Measurements from ENCODE around the gene TRAF3.
"Not testable (repeated sequence)": the region's sequence is repeated elsewhere in the genome, so short reads cannot be mapped to it uniquely, and the experiment has no call there.

Gene TRAF3

DNA sequence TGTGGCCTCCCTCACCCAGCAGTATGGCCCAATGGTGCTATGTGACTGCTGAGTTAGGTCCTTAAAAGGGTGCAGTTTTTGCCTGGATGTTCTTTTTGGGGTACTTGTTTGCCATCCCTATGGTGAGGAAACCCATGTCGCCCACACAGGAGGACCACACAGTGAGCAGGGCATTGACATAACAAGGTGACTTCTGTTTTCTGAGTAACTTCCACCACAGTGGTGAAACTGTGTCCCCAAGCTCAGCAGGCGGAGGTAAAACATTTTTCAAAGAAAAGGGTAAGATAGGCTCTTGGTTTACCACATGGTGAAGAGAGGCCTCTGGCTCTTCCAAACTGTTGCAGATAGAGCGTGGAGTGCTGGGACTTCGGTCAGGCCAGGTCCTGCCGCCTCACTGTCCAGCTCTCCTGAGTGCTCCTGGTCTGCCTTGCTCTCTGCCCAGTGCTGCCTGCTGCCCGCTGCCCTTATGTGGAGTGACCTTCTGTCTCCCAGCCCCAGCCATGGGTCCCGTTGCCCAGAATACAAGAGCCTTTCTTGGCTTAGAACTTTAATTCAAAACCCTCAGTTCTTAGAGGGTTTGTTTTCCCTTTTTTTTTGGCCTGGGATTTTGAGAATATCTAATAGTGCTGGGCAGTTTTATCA lies 54.0 kb downstream of the TRAF3 start:
- no peak for DNase-seq

DNA sequence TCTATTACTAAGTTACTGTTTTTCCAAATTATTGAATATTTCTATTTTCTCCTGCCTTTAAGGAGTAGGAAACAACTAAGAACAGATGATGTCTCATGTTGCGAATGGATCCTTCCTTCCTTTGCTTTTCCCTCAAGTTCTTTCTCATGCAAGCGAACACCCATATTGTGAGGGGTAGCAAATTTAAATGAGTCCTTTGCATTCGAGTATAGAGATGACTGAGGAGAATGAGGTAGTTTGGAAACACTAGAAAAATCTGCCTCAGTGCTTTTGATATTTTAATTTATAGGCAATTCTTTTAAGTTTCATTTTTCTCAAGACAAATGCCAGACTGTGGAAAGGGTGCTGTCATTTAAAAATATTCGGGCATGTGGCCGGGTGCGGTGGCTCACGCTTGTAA lies 56.1 kb downstream of the TRAF3 start:
- no peak for DNase-seq

DNA sequence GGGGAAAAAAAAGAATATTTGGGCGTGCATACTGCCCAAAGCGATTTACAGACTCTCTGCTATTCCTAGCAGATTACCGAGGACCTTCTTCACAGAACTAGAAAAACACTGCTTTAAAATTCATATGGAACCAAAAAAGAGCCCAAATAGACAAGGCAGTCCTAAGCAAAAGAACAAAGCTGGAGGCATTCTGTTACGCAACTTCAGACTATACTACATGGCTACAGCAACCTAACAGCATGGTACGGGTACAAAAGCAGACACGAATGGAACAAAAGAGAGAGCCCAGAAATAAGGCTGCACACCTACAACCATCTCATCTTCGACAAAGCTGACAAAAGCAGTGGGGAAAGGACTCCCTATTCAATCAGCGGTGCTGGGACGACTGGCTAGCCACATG lies 56.7 kb downstream of the TRAF3 start:
- no peak for DNase-seq

DNA sequence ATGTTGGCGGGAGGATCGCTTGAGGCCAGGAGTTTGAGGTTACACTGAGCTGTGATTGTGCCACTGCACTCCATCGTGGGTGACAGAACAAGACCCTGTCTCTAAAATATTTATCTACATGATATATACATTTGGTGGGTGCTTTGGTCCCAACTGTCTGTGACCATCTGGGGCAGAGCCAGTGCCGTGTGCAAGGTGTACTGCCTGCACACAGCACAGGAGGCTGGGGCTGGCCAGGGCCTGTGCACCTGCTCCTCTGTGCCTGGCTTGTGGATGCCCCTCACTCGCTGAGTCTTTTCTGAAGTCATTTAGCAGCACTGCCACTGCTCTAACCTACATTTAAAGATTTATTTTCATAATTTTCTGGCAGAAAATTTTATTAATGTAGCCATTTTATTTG lies 58.7 kb downstream of the TRAF3 start:
- no peak for DNase-seq

DNA sequence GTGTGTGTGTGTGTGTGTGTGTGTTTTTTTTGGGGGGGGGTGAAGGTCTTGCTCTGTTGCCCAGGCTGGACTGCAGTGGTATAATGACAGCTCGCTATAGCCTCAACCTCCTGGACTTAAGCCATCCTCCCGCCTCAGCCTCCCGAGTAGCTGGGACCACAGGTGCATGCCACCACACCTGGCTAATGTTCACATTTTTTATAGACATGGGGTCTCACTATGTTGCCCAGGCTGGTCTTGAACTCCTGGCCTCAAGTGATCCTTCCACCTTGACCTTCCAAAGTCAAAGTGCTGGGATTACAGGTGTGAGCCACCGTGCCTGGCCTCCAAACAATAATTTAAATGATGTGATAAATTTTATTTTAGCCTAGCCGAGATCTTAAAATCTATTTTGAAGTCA lies 59.9 kb downstream of the TRAF3 start:
- not testable (repeated sequence) for DNase-seq

DNA sequence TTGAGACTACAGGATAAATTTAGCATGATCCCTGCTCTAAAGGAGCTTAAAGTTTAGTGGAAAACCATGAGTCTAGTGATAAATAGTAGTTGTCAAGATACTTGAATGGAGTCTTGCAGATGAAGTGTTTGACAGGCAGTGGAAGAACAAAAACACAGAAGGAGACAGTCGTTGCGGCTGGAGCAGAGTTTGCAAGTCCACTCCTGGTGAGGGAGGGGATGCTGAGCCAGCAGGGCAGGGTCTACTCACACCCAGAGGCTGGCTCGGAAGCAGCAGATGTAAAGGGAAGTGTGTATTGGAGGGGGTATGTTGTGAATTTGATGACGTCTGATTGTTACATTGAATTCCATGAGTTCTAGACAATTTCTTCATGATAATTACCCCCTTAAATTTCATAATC lies 61.3 kb downstream of the TRAF3 start:
- DNase-seq = no peak

DNA sequence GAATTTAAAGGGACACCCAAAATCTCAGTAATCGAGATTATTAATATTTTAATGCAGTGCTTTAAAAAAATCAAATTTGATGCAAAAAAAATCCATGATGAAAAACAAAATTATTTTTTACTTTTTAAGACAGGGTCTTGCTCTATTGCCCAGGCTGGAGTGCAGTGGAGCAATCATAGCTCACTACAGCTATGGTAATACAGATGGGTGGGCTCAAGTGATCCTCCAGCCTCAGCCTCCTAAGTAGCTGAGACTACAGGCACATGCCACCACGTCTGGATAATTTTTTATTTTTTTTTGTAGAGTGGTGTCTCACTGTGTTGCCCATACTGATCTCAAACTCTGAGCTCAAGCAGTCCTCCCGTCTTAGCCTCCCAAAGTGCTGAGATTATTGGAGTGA lies 62.9 kb downstream of the TRAF3 start:
- DNase-seq = no peak

DNA sequence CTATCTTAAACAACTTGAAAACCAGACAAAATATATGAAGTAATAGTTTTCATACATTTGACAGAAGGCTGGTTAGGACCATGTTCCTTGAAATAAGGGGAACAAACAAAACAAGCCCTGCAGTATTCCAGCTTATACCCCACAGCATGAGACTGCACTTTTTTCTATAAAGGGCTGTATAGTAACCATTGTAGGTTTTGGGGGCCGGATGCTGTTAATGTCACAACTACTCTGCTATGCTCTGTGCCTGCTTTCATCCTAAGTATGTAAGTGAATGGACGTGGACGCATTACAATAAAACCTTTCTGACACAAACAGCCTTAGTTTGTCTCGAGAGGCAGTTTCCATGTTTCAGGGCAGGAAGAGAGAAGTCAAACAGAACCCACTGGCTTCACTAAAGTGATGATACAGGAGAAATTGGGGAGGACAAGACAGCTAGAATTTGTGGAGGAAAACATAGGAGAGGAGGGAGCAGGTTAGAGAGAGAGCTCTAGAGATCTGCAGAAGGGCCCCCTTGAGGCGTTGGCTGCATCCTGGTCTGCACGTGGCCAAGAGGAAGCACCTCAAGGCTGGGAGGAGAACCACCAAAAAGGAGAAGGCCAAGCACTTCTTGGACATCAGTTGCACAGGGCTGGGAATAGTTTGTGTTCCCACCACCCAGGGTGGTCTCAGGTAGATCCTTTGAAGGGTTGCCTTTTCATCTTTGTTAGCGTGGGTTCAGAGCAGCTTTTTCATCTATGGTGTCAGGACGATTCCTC lies 63.7 kb downstream of the TRAF3 start:
- DNase-seq = no peak

DNA sequence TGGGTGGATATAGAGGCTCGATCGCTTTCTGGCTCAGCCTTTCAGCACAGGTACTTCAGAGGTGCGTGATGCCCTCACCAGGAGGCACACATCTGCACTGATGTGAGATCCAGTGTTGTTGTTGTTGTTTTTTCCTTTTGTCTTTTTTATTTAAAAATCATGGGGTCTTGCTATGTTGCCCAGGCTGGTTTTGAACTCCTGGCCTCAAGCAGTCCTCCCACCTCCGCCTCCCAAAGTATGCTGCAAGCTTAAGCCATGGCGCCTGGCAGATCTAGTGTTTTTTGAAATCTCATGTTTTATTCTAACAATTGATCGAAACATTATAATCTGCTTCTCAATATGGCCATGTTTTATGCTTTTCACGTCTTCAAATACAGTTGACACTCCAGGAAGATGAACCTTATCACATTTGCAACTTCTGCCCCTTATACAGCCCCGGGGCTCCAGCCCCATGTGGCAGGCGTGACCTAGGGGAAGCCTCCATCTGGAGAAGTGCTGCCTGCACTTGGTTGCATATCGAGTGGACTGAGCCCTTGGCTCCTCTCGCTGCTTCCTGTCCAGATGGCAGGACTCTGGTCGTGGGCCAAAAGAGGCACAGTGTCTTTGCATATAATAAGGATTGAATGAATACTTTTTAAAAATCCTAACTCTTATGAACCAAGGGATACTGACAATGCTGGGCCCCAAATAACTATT lies 71.7 kb downstream of the TRAF3 start:
- no peak for DNase-seq

DNA sequence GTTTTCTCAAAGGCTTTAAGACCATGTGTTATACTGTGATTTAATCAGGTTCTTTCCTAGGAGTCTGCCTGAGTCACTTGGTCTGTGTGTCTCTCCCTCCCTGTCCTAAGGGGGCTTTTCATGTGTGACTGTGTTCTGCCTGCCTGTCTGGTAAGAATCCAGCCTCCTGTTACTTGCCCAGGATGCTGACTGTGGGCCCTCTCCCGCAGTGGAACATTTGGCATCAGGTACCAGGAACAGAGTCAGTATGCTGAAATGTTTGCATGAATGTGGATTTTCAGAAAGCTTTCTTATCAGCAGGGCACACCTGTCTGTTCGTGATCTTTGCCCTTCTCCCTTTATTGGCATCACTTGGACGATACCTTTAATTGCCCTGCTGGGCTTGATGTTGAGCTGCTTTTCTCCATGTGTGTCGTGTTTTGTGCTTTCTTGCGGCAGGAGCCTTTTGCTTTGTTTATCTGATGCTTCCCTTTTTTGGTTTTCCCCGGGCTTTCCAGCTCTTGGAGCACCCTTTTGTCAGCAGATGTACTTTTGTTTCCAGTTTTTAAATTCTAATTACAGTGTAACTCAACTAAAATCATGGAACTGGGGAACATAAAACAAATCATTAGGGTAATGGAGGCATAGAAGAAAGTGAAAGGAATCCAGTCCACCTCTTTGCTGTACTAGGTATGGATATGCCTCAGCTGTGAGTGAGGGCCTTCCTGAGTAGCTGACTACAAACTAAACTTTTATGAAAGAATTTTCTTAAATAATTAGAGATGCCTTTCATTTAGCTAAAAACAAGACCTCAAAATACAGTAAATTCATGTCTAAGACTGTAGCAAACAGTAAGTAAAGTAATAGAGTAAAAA lies 72.5 kb downstream of the TRAF3 start:
- no peak for DNase-seq

DNA sequence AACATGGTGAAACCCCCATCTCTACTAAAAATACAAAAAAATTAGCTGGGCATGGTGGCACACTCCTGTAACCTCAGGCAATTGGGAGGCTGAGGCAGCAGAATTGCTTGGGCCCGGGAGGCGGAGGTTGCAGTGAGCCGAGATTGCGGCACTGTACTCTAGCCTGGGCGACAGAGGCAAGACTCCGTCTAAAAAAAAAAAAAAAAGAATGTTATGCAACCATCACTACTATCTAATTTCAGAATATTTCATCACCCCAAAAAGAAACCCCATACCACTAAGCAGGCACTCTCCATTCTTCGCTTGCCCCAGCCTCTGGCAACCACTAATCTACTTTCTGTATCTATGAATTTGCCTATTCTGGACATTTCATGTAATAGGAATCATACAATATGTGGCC lies 76.4 kb downstream of the TRAF3 start:
- DNase-seq = no peak

DNA sequence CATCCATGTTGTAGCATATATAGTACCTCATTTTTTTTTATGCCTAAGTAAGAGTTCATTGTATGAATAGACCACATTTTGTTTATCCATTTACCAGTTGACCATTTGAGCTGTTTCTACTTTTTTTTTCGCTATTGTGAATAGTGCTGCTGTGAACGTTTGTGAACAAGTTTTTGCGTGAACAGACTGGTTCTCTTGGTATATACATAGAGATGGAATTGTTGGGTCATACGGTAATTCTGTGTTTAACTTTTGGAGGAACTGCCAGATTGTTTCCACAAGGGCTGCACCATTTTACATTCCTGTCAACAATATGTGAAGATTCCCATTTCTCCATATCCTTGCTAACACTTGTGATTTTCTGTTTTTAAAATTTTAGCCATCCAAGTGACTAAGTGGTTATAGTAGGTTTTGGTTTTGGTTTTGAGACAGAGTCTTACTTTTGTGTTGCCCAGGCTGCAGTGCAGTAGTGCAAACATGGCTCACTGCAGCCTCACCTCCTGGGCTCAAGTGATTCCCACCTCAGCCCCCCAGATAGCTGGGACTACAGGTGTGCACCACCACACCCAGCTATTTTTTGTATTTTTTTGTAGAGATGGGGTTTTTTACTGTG lies 76.9 kb downstream of the TRAF3 start:
- no peak for DNase-seq

DNA sequence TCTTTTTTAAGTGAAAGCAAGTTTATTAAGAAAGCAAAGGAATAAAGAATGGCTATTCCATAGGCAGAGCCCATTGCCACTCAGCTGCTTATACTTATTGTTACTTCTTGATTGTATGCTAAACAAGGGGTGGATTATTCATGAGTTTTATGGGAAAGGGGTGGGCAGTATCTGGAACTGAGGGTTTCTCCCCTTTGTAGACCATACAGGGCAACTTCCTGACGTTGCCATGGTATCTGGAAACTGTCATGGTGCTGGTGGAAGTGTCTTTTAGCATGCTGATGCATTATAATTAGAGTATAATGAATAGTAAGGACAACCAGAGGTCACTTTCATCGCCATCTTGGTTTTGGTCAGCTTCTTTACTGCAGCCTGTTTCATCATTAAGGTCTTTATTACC lies 78.9 kb downstream of the TRAF3 start:
- DNase-seq = no peak

DNA sequence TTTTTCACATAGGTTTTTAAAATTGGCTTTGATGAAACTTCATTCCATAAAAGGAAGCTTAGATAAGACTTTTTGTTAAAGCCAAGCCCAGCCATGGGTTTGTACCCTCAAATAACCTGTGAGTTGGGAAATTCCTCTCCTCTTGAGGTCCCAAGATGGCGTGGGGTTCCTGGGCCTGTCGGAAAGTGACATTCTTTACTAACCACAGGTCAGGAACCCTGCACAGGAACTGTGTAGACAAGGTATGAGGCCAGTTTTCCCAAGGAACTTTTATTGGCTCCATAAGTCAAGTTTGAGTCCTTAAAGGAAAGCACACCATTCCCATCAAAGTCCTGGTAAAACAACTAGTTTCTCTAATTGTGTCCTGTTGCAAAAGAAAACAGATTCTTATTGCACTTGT lies 80.2 kb downstream of the TRAF3 start:
- DNase-seq = no peak

DNA sequence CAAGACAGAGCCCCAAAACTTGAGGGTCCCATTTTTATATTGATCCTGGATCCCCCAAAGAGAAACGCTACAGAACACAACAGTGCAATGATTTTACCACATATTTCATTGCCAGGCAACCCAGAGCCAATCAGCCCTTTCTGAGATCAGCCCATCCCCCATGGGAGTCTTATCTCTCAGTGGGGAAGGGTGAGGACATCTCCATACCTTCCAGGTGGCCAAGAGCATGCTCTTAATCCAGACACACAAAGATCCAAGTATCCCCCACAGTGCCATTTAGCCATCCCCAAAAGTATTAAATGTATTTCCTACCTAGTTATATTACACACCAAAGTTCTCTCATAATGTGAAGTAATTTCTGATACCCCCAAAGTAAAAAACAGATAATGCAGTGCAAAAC lies 82.7 kb downstream of the TRAF3 start:
- no peak for DNase-seq

DNA sequence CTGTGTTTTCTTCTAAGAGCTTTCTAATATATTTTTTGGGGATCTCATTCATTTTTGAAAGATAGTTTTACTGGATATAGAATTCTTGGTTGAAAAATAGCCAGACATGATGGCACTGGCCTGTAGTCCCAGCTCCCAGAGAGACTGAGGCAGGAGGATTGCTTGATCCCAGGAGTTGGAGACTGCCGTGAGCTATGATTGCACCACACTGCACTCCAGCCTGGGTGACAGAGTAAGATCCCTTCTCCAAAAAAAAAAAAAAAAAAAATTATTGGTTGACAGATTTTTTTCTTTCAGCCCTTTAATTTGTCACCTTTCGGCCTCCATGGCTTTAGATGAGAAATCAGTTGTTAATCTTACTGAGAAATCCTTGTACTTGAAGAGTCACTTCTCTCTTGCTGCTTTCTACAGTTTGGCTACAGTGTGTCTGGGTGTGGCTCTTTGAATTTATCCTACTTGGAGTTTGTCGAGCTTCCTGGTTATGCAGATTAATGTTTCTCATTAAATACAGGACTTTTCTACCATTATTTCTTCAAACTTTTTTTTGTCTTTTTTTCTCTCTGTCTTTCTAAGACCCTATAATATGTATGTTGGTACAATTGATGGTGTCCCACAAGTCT lies 85.0 kb downstream of the TRAF3 start:
- no peak for DNase-seq

DNA sequence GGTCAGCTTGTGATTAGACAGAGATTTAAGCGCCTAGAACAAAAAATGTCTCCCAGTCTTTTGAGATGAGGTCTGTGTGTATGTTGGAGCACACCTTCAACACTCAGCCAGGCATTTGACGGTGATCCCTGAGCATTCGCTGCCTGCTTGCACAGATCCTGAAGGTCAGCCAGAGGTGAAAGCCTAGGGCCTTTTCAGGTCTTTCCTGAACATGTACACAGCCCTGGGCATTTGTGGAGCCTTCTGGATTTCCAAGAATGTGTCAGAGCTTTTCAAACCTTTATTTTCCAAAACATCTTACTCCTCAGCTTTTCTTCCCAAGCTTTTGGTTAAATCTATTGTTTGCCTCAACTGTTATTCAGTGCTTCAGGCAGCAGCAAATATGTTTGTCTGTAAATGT lies 86.1 kb downstream of the TRAF3 start:
- DNase-seq = no peak

DNA sequence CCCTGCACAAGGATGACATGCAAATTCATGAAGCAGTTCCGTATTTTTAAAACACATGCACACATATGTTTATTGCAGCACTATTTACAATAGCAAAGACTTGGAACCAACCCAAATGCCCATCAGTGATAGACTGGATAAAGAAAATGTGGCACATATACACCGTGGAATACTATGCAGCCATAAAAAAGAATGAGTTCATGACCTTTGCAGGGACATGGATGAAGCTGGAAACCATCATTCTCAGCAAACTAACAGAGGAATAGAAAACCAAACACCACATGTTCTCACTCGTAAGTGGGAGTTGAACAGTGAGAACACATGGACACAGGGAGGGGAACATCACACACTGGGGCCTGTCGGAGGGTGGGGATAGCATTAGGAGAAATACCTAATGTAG lies 88.7 kb downstream of the TRAF3 start:
- DNase-seq = not testable (repeated sequence)

DNA sequence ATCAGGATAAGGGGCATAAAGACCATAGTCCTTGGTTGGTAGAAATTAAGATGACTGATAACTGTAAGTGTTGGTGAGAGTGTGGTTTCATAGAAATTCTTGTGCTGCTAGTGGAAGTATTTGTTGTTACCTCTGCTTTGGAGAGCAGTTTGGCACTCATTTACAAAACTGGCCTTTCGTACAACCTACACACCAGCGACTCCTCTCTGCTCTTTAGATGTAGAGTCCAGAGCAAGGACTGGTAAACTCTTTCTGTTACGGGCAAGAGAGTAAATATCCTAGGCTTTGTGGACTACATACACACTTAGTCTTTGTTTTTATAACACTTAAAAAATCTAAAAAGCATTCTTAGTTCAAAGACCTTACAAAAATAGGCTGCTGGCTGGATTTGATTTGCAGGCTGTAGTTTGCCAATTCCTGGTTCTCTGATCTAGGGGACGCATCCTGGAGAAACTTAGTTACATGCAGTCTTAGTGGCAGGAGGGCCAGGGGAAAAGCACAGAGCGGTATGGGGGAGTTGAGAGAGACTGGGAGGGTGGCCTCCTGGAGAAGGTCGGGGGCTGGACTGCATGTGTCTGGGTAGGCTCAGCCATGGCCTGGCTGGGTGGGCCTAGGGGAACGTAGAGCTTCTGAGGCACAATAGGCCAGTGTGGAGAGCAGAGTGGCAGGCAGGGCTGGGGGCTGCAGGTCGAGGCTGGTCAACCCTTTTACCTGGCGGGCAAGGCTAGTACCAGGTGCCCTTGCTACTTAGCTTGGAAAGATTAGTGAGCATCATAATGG lies 89.9 kb downstream of the TRAF3 start:
- DNase-seq = no peak

DNA sequence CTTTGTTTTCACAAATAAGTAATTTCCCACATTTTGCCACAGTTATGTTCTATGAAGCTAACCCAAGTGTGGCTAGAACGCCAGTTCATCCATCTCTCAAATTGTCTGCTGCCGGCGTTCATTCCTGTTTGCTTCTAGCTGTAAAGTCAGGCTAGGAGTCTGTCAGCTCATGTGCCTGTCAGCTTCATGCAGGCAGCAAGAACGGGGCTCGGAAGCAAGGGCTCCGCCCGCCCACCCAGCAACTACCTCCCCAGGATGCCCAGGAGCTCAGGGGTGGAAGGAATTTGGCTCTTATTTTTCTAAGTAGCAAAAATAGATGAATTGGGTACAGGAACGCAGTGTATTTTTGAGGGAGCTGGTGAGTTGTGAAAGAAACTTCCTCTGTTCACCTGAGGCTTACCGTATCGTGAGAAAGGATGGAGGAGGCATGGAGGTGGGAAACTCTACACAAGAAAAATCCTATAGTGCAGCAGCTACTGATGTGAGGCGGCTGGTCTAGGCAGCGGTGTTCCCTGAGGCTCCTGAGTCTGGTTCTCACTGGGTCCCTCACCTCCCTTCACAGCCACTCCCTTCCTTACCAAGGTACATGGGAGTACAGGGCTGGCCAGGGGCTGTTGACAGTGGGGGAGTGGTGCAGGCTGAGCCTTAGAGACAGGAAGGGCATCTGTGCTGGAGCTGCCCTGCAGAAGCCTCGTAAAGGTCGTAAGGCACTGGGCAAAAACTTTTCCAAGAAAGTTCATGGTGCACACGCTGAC lies 90.8 kb downstream of the TRAF3 start:
- no peak for DNase-seq
